HG02981 (cell line): ENCODE data around the gene DOCK9.

Experiments
- ATAC-seq: cut with Tn5 transposase; IDR thresholded peaks from one replicate; pipeline ENCODE4 v1.9.1; 2021; ENCODE audit warnings: mild to moderate bottlenecking, moderate library complexity; ENCODE audit not compliant: unreplicated experiment

DOCK9 gene

GRCh38 chr13:98977568-98978265 lies at the start of gene DOCK9:
Gene DOCK9 (minus strand): TSS chr13:98978064. CDS start chr13:98977909, 155 bp downstream.
- no peak for ATAC-seq

- ATAC-seq, result no peak
Observed at GRCh38 chr13:99027260-99027659, 49.4 kb upstream of the DOCK9 start.

GRCh38 chr13:99022941-99023340 lies 45.1 kb upstream of the DOCK9 start:
- no peak for ATAC-seq

GRCh38 chr13:99018418-99019180 lies 40.7 kb upstream of the DOCK9 start:
- ATAC-seq, result no peak

- ATAC-seq, result no peak
Observed at GRCh38 chr13:99015606-99016490, 38.0 kb upstream of the DOCK9 start.

- ATAC-seq, result no peak
Observed at GRCh38 chr13:99014522-99014921, 36.7 kb upstream of the DOCK9 start.

- ATAC-seq, result no peak
Observed at GRCh38 chr13:99013951-99014350, 36.1 kb upstream of the DOCK9 start.

- no peak for ATAC-seq
Observed at GRCh38 chr13:99012539-99012938, 34.7 kb upstream of the DOCK9 start.

- no peak for ATAC-seq
Observed at GRCh38 chr13:99009987-99010551, 32.2 kb upstream of the DOCK9 start.

- ATAC-seq, result no peak
Observed at GRCh38 chr13:99008577-99008976, 30.7 kb upstream of the DOCK9 start.

- no peak for ATAC-seq
Observed at GRCh38 chr13:99007414-99007986, 29.6 kb upstream of the DOCK9 start.

- ATAC-seq, result no peak
Observed at GRCh38 chr13:99005609-99006008, 27.7 kb upstream of the DOCK9 start.

GRCh38 chr13:99004978-99005377 lies 27.1 kb upstream of the DOCK9 start:
- no peak for ATAC-seq

- no peak for ATAC-seq
Observed at GRCh38 chr13:99003851-99004471, 26.1 kb upstream of the DOCK9 start.

GRCh38 chr13:99003186-99003585 lies 25.3 kb upstream of the DOCK9 start:
- no peak for ATAC-seq

GRCh38 chr13:99002172-99002710 lies 24.4 kb upstream of the DOCK9 start:
- no peak for ATAC-seq

- no peak for ATAC-seq
Observed at GRCh38 chr13:99000137-99000536, 22.3 kb upstream of the DOCK9 start.

GRCh38 chr13:98999639-98999952 lies 21.7 kb upstream of the DOCK9 start:
- ATAC-seq, result no peak

- peak; percentile 67 for ATAC-seq
Observed at GRCh38 chr13:98998831-98999638, 21.2 kb upstream of the DOCK9 start.
